ENCODE data around the gene GZF1.

DNA sequence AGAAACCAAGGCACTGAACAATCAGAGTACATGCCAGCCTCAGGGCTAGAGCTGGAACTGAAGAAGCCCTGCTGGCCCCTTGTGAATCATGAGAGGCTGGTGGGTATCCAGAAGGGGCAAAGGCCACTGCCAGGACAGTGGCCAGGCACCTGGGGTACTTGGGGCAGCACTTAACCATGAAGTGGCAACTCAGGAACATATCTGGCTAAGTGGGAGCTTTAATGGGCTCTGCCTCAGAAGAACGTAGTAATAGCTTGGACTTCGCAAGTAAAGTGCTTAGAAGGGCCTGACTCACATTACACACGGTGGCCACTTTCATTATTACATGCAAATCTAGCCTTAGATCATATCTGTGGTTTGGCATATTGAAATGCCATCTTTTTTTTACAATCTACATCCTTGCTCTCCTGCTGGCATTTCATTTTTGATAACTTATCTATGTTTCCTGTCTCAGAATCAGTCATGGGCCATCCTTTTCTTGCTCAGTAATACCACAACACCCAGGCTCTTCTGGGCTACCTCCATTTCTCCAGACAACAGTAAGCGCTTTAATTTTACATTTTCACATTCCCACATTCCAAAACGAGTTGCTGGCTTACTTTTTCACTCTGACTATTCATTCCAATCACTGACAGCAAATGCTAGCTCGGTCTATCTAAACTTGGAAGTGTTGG is 37.7 kb downstream of the GZF1 start:
- TF ChIP-seq, protein P1, sequence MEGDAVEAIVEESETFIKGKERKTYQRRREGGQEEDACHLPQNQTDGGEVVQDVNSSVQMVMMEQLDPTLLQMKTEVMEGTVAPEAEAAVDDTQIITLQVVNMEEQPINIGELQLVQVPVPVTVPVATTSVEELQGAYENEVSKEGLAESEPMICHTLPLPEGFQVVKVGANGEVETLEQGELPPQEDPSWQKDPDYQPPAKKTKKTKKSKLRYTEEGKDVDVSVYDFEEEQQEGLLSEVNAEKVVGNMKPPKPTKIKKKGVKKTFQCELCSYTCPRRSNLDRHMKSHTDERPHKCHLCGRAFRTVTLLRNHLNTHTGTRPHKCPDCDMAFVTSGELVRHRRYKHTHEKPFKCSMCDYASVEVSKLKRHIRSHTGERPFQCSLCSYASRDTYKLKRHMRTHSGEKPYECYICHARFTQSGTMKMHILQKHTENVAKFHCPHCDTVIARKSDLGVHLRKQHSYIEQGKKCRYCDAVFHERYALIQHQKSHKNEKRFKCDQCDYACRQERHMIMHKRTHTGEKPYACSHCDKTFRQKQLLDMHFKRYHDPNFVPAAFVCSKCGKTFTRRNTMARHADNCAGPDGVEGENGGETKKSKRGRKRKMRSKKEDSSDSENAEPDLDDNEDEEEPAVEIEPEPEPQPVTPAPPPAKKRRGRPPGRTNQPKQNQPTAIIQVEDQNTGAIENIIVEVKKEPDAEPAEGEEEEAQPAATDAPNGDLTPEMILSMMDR (IDR thresholded peaks at IDR 0.05; ENCODE audit: insufficient read depth, low read length) = no peak
- TF ChIP-seq POLR2AphosphoS5 (IDR thresholded peaks at IDR 0.05; ENCODE audit: low read depth) = no peak
- no peak for TF ChIP-seq GABPA (IDR thresholded peaks at IDR 0.05; ENCODE audit: low read depth)
